Upper lobe of left lung (tissue), 6 donors: ENCODE data around the gene TMEM37. TPM values are rescaled to one million over a fixed set of nuclear protein-coding genes. Genes with fewer than 3 reads are reported as not detected.

ENCODE experiments used
- ATAC-seq, 2 donors: fragments of 200-7000 bp; cut with Tn5 transposase; one replicate each; pipeline ENCODE4 v1.9.1; 2022; ENCODE audit warnings: mild to moderate bottlenecking in 2 of 2, moderate library complexity in 2 of 2; ENCODE audit not compliant: low FRiP score in 2 of 2
- DNase-seq, 2 donors: peaks; one replicate each; pipeline ENCODE4 v3.0.0-alpha.2; 2019 to 2020
- H3K27ac ChIP-seq, 4 donors: fragments of 200-600 bp; sonication (generic); one replicate each; pipeline ENCODE4 v1.5.1; 2016 to 2019
- H3K27me3 ChIP-seq, 4 donors: fragments of 200-600 bp; sonication (generic); one replicate each; pipeline ENCODE4 v1.5.1; 2017 to 2019
- H3K36me3 ChIP-seq, 4 donors: fragments of 200-600 bp; sonication (generic); one replicate each; pipeline ENCODE4 v1.5.1; 2016 to 2019
- H3K4me1 ChIP-seq, 4 donors: fragments of 200-600 bp; sonication (generic); one replicate each; pipeline ENCODE4 v1.5.1; 2018 to 2019
- H3K4me3 ChIP-seq, 4 donors: fragments of 200-600 bp; sonication (generic); one replicate each; pipeline ENCODE4 v1.5.1; 2017 to 2019; ENCODE audit warnings: mild to moderate bottlenecking in 2 of 4, moderate library complexity in 1 of 4
- H3K9me3 ChIP-seq, 4 donors: fragments of 200-600 bp; sonication (generic); one replicate each; pipeline ENCODE4 v1.5.1; 2018 to 2019
- EP300 ChIP-seq, 4 donors: sonication (generic); formaldehyde crosslinking; IDR thresholded peaks; one replicate each; pipeline ENCODE4 v1.5.1; 2017; ENCODE audit warnings: antibody characterized with exemption in 4 of 4, control low read depth in 2 of 4
- POLR2A ChIP-seq, 4 donors: fragments of 450-650 bp; IDR thresholded peaks; one replicate each; pipeline ENCODE4 v1.5.1; 2016 to 2017; ENCODE audit warnings: antibody characterized with exemption in 4 of 4, mild to moderate bottlenecking in 2 of 4
- POLR2AphosphoS5 ChIP-seq, 2 donors: sonication (generic); formaldehyde crosslinking; IDR thresholded peaks; one replicate each; pipeline ENCODE4 v1.5.1; 2017; ENCODE audit warnings: antibody characterized with exemption in 2 of 2
- WGBS, 2 donors: methylation state at CpG; one replicate each; pipeline ENCODE4 v1.1.5; 2017 to 2018; 5-methylcytosine and 5-hydroxymethylcytosine counted together
- total RNA-seq, 6 donors: library from RNA; depleted of rRNA in 4 of 6; stranded (reverse); fragments of >200 nt in 4 of 6; gene quantifications; one replicate each; pipeline versions ENCODE4 v1.1.0 to v1.2.1, GENCODE V29; 2016 to 2021
- TF ChIP-seq, protein P1 (sequence below), 6 experiments: fragments of 450-650 bp in 4 of 6; fragments of 200-600 bp in 2 of 6; sonication (generic) in 2 of 6; IDR thresholded peaks; one replicate each; pipeline ENCODE4 v1.5.1; 2016 to 2019; ENCODE audit warnings: antibody characterized with exemption in 6 of 6
- donor health status: DM: no; HTN: no; CAD: no; lungs with moderate emphysema.
- donor health status: DM: no; HTN: yes; CAD: no; lungs with severe emphysema.

Gene TMEM37
- total RNA-seq, 6 donors from 2014 or later = 9.3 to 28.5 (median 14.5) TPM

DNA sequence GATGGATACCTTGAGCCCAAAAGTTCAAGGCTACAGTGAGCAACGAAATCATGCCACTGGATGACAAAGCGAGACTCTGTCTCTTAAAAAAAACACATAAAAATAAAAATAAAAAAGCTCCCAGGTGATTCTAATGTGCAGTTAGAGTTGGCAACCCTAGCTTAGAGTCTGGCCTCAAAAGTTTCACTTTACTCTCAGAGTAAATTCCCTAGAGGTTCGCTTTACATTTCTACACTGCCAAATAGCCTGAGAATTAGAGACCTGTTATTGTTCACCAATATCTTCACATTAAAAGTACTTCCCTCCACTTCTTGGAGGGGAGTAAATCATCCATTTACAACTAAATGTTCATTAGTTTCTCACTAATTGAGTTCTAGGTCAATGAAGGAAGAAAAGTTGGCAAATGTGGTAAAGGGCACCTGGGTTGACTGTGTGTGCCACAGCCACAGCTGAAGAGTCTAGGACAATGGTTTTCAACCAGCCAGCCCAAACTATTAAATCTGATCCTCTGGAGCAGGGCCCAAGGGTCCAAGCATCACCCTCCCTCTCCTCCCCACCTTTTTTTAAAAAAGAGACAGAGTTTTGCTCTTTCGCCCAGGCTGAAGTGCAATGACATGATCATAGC is 15.2 kb upstream of the TMEM37 start:
- Histone ChIP-seq H3K27ac (no peak overlapping the region), H3K36me3 (no peaks in the 10 kb centered on the region), H3K4me1 (no peaks in the 10 kb centered on the region), H3K4me3 (no peak overlapping the region), H3K9me3 (no peaks in the 10 kb centered on the region), H3K27me3 (no peaks in the 10 kb centered on the region)
- TF ChIP-seq POLR2A (IDR thresholded peaks at IDR 0.05) = no peak
- TF ChIP-seq, protein P1, sequence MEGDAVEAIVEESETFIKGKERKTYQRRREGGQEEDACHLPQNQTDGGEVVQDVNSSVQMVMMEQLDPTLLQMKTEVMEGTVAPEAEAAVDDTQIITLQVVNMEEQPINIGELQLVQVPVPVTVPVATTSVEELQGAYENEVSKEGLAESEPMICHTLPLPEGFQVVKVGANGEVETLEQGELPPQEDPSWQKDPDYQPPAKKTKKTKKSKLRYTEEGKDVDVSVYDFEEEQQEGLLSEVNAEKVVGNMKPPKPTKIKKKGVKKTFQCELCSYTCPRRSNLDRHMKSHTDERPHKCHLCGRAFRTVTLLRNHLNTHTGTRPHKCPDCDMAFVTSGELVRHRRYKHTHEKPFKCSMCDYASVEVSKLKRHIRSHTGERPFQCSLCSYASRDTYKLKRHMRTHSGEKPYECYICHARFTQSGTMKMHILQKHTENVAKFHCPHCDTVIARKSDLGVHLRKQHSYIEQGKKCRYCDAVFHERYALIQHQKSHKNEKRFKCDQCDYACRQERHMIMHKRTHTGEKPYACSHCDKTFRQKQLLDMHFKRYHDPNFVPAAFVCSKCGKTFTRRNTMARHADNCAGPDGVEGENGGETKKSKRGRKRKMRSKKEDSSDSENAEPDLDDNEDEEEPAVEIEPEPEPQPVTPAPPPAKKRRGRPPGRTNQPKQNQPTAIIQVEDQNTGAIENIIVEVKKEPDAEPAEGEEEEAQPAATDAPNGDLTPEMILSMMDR (IDR thresholded peaks at IDR 0.05) = no peak
- TF ChIP-seq EP300 (IDR thresholded peaks at IDR 0.05) = no peak
- TF ChIP-seq POLR2AphosphoS5 (IDR thresholded peaks at IDR 0.05) = no peak
- WGBS, 2 donors = 87 to 94% methylated on average over 4 of the region's 4 CpGs
- no peak for ATAC-seq
- no peak for DNase-seq

DNA sequence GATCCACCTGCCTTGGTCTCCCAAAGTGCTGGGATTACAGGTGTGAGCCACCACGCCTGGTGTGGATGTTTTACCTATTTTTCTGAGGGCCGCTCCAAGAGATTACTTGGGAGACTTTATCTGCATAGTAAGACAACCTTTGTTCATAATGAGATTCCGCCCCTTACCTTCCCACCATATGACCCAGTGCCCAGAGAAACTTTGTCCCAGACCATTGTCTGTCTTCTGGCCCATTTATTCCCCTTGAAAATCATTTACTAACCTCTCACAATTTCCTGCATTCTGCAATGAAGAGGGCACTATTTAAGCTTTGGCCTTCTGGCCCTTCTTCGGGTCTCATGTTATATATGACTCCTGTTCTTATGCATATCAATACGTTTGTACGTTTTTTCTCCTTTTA is 13.7 kb upstream of the TMEM37 start:
- Histone ChIP-seq H3K27ac (no peak overlapping the region), H3K36me3 (no peaks in the 10 kb centered on the region), H3K9me3 (no peaks in the 10 kb centered on the region), H3K27me3 (no peaks in the 10 kb centered on the region), H3K4me3 (no peak overlapping the region), H3K4me1 (no peaks in the 10 kb centered on the region)
- 96% methylated on average over 6 of the region's 6 CpGs for WGBS, 2 donors
- DNase-seq (no peak), ATAC-seq (no peak)
- no peak for TF ChIP-seq POLR2A (IDR thresholded peaks at IDR 0.05)
- no peak for TF ChIP-seq EP300 (IDR thresholded peaks at IDR 0.05)
- TF ChIP-seq, protein P1 (IDR thresholded peaks at IDR 0.05) = no peak
- TF ChIP-seq POLR2AphosphoS5 (IDR thresholded peaks at IDR 0.05) = no peak

DNA sequence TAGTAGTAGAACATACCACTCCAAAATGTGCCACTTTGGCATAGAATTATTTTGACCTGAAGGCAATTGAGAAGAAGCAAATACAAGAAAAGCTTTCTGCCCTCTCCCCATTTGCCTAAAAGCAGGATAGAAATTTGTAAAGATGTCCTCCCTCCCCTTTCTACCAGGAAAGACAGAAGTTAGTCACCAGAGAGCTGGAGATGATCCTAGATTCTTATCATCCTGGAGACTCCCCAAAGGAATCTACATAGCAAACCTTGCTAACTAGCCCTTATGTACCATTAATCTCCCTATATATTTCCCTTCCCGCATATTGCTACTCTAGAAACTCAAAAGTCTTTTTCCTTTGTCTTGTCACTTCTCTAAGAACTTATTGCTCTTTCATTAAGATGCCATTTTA is 12.6 kb upstream of the TMEM37 start:
- Histone ChIP-seq H3K4me1 (no peaks in the 10 kb centered on the region), H3K36me3 (no peaks in the 10 kb centered on the region), H3K27me3 (no peaks in the 10 kb centered on the region), H3K9me3 (no peaks in the 10 kb centered on the region), H3K27ac (no peak overlapping the region), H3K4me3 (no peak overlapping the region)
- WGBS, 2 donors = 97 to 100% methylated on average over 1 of the region's 1 CpG
- ATAC-seq (no peak), DNase-seq (no peak)
- TF ChIP-seq, protein P1 (IDR thresholded peaks at IDR 0.05) = no peak

DNA sequence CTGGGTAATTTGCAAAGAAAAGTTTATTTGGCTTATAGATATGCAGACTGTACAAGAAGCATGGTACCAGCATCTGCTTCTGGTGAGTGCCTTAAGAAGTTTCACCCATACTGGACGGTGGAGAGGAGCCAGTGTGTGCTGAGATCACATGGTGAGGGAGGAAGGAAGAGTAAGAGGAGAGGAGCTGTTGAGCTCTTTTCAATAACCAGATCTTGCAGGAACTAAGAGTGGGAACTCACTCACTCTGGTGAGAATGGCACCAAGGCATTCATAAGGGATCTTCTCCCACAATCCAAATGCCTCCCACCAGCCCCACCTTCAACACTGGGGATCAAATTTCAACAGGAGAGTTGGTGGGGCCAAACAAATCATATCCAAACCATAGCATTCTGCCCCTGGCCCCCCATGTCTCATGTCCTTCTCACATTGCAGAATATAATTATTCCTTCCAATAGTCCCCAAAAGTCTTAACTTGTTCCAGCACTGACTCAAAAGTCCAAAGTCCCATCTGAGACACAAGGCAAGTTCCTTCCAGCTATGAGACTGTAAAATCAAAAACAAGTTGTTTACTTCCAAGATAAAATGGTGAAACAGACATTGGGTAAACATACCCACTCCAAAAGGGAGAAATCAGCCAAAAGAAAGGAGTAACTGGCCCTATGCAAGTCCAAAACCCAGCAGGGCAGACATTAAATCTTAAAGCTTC is 11.7 kb upstream of the TMEM37 start:
- Histone ChIP-seq H3K27me3 (no peaks in the 10 kb centered on the region), H3K36me3 (no peaks in the 10 kb centered on the region), H3K27ac (no peak overlapping the region), H3K4me3 (no peak overlapping the region), H3K9me3 (no peaks in the 10 kb centered on the region), H3K4me1 (no peaks in the 10 kb centered on the region)
- DNase-seq (no peak), ATAC-seq (no peak)
- WGBS, 2 donors = 45 to 52% methylated on average over 1 of the region's 1 CpG
- TF ChIP-seq, protein P1 (IDR thresholded peaks at IDR 0.05) = no peak
- TF ChIP-seq POLR2A (IDR thresholded peaks at IDR 0.05) = no peak
- no peak for TF ChIP-seq POLR2AphosphoS5 (IDR thresholded peaks at IDR 0.05)
- TF ChIP-seq EP300 (IDR thresholded peaks at IDR 0.05) = no peak

DNA sequence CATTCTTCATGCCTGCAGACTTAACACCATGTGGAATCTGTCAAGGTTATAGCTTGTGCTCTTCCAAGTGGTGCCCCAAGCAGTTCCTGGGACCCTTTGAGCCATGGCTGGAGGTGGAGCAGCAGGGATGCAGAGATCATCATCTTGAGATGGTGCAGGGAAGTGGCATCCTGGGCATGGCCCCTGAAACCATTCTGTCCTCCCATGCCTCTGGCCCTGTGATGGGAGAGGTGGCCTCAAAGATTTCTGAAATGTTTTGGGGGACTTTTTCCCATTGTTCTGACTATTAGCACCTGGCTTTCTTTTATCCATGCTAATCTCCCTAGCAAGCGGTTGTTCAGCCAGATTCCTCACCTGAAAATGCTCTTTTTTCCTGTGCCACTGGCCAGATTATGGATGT is 10.3 kb upstream of the TMEM37 start:
- no peak overlapping the region for H3K27ac ChIP-seq
- DNase-seq (no peak), ATAC-seq (no peak)
- 85 to 91% methylated on average over 1 of the region's 1 CpG for WGBS, 2 donors
- no peaks in the 10 kb centered on the region for H3K9me3 ChIP-seq
- no peak overlapping the region for H3K4me3 ChIP-seq
- H3K36me3 ChIP-seq = no peaks in the 10 kb centered on the region
- no peak for TF ChIP-seq POLR2AphosphoS5 (IDR thresholded peaks at IDR 0.05)
- H3K27me3 ChIP-seq = no peaks in the 10 kb centered on the region
- peaks cover 6 to 10% (median 7%) of the 10 kb centered on the region in 4 donors for H3K4me1 ChIP-seq
